HepG2 (cell line): ENCODE measurements around the gene TENM3. TPM values are rescaled to one million over a fixed set of nuclear protein-coding genes. Genes with fewer than 3 reads are reported as not detected.

ENCODE experiments used
- ATAC-seq: fragments of 200-7000 bp; cut with Tn5 transposase; 3 replicates; pipeline ENCODE4 v1.9.1; 2020; ENCODE audit warnings: mild to moderate bottlenecking, moderate library complexity
- BruUV-seq: library from RNA; stranded (reverse); fragments of 400-500 nt; replicated peaks from 2 replicates; lab custom pipeline; 2021; lab: Mats Ljungman, UMichigan
- CTCF ChIA-PET: fragments of 300-600 bp; formaldehyde crosslinking; extraction: SDS; loops from one replicate; lab custom pipeline; 2021; ENCODE audit warnings: low total read pairs, inconsistent platforms, low intra/inter-chr PET ratio; lab: Yijun Ruan, JAX
- POLR2A ChIA-PET: fragments of 350-600 bp; sonication (Branson Sonifier 250); formaldehyde crosslinking; loops from one replicate; lab custom pipeline; 2020; ENCODE audit warnings: antibody characterized with exemption, inconsistent platforms; lab: Yijun Ruan, JAX
- DNase-seq: peaks from one replicate; pipeline ENCODE4 v3.0.0-alpha.2; 2015; ENCODE audit warnings: low spot score
- FAIRE-seq: peaks from 3 replicates; lab custom pipeline; 2011; peaks lifted over from hg19 to GRCh38; lab: Jason Lieb, UNC
- H2AFZ ChIP-seq: one replicate; pipeline ENCODE4 v1.6.1; 2011; ENCODE audit warnings: low read length, inconsistent platforms
- H3K27ac ChIP-seq: fragments of 300-600 bp; 3 replicates; pipeline ENCODE4 v1.8.0; 2011; ENCODE audit warnings: mixed run types, mild to moderate bottlenecking, mixed read lengths, low read length, inconsistent platforms; ENCODE audit not compliant: insufficient read depth; ENCODE audit errors: extremely low read length
- H3K27me3 ChIP-seq, 2 experiments: fragments of 200-600 bp in 1 of 2; 2 replicates in 1 of 2; 3 replicates in 1 of 2; pipeline versions ENCODE4 v1.6.0 to v1.8.0; 2011; ENCODE audit warnings: low read length in 2 of 2, mild to moderate bottlenecking in 2 of 2, moderate library complexity in 2 of 2, inconsistent platforms in 1 of 2; ENCODE audit not compliant: insufficient read depth in 2 of 2, control insufficient read depth in 1 of 2
- H3K36me3 ChIP-seq, 2 experiments: fragments of 200-600 bp in 1 of 2; replicated peaks in 1 of 2; 2 replicates in 1 of 2; 3 replicates in 1 of 2; pipeline versions ENCODE4 v1.5.1 to v1.8.0; 2011; ENCODE audit warnings: low read length in 2 of 2, inconsistent platforms in 1 of 2; ENCODE audit not compliant: insufficient read depth in 2 of 2, control insufficient read depth in 1 of 2
- H3K4me1 ChIP-seq: 2 replicates; pipeline ENCODE4 v1.5.1; 2012; ENCODE audit warnings: low read length, inconsistent platforms; ENCODE audit not compliant: insufficient read depth
- H3K4me2 ChIP-seq: 2 replicates; pipeline ENCODE4 v1.6.0; 2011; ENCODE audit warnings: low read depth, low read length, inconsistent platforms
- H3K4me3 ChIP-seq, 3 experiments: fragments of 200-600 bp in 1 of 3; sonication (generic), shearing (Covaris generic) in 1 of 3; replicated peaks in 1 of 3; 2 replicates each; pipeline ENCODE4 v1.5.1; 2011 to 2016; ENCODE audit warnings: low read length in 3 of 3, inconsistent platforms in 2 of 3, low read depth in 2 of 3, mild to moderate bottlenecking in 2 of 3, control low read depth in 1 of 3, mixed read lengths in 1 of 3; ENCODE audit not compliant: insufficient read depth in 1 of 3
- H3K79me2 ChIP-seq: one replicate; pipeline ENCODE4 v1.6.1; 2011; ENCODE audit warnings: low read length, inconsistent platforms; ENCODE audit not compliant: insufficient read depth
- H3K9ac ChIP-seq: 2 replicates; pipeline ENCODE4 v1.6.0; 2011; ENCODE audit warnings: mild to moderate bottlenecking, low read depth, low read length, inconsistent platforms; ENCODE audit not compliant: insufficient read depth
- H3K9me3 ChIP-seq: 2 replicates; pipeline ENCODE4 v1.5.1; 2012; ENCODE audit warnings: mild to moderate bottlenecking, low read length
- H4K20me1 ChIP-seq: 2 replicates; pipeline ENCODE4 v1.6.0; 2011; ENCODE audit warnings: inconsistent platforms, mild to moderate bottlenecking, low read length, moderate library complexity; ENCODE audit not compliant: insufficient read depth
- MAF1 ChIP-seq: sonication (generic); formaldehyde crosslinking; IDR thresholded peaks from 2 replicates; pipeline ENCODE4 v1.5.0; 2020; ENCODE audit warnings: missing genetic modification reagents, borderline replicate concordance
- MIXL1 ChIP-seq: IDR thresholded peaks from 2 replicates; pipeline ENCODE4 v1.6.1; 2016
- NFRKB ChIP-seq: fragments of 450-650 bp; IDR thresholded peaks from 2 replicates; pipeline ENCODE4 v1.6.1; 2017
- ZBTB21 ChIP-seq: sonication (generic); formaldehyde crosslinking; IDR thresholded peaks from 2 replicates; pipeline ENCODE4 v1.4.0; 2020; ENCODE audit warnings: missing genetic modification reagents
- WGBS: methylation state at CpG from one replicate; pipeline ENCODE4 v1.1.6; 2017; ENCODE audit warnings: low lambda C conversion rate; 5-methylcytosine and 5-hydroxymethylcytosine counted together
- in situ Hi-C: cut with HindIII; loops from 2 replicates; pipeline ENCODE4 v1.10.0; 2017; ENCODE audit warnings: low pct_unique_long_range_greater_than_20kb; ENCODE audit not compliant: extremely low pct_ligation_motif_present
- intact Hi-C: fragments of 100-400 bp; cut with micrococcal nuclease; formaldehyde crosslinking; loops from one replicate; pipeline ENCODE4 v1.10.0; 2022; ENCODE audit not compliant: unreplicated experiment
- polyA plus RNA-seq, 8 experiments: library from polyadenylated mRNA; depleted of rRNA in 3 of 8; stranded (reverse) in 7 of 8; unstranded in 1 of 8; fragments of >200 nt; fragmentation: Illumina TruSeq in 4 of 8; extraction: Trizol in 4 of 8; gene quantifications; 2 replicates each; pipeline versions ENCODE4 v1.2.1 to v1.2.3, GENCODE V29; 2011 to 2016; ENCODE audit warnings: low read depth in 4 of 8, missing spikeins in 1 of 8, mixed read lengths in 1 of 8; ENCODE audit not compliant: insufficient read depth in 1 of 8
- total RNA-seq, 5 experiments: library from RNA; depleted of rRNA; stranded (reverse); fragments of >200 nt; fragmentation: Illumina TruSeq; extraction: Trizol; gene quantifications; 2 replicates each; pipeline ENCODE4 v1.2.3, GENCODE V29; 2016; ENCODE audit warnings: low read depth in 1 of 5
- TF ChIP-seq, protein P1 (sequence below): sonication (generic); formaldehyde crosslinking; IDR thresholded peaks from 2 replicates; pipeline ENCODE4 v1.9.0; 2021; ENCODE audit warnings: missing genetic modification reagents, borderline replicate concordance
- TF ChIP-seq, protein P2 (sequence below): sonication (generic); formaldehyde crosslinking; conservative IDR thresholded peaks from 2 replicates; pipeline ENCODE4 v1.4.0; 2020; ENCODE audit warnings: missing genetic modification reagents
- TF ChIP-seq, protein P3 (sequence below): sonication (generic); formaldehyde crosslinking; IDR thresholded peaks from 2 replicates; pipeline ENCODE4 v1.5.0; 2020; ENCODE audit warnings: mild to moderate bottlenecking, missing genetic modification reagents, borderline replicate concordance

Gene TENM3
- total and polyA plus RNA-seq, 2 of the 13 experiments (the other 11 are each of a cell fraction or from before 2014, with no cell fraction given): 0.04 TPM; not detected in 1

DNA sequence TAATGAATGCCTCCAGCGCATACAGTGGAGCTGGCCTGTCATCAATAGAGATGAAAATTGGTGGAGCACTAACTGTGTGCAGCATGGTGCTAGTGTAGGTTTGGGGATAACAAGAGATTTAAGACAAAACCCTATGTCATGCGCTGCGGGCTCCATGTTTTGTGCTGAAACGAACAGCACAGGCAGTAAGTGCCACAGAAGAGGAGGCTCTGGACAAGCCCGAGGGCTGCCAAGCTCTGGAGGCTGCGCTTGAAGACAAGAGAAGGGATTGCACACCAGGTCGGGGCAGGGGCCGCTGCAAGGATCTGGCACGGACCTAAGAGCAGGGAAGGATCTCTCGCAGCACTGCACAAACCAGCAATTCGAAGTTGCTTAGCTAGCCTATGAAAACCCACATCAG, 35.5 kb downstream of the TENM3 start (continued):
- TF ChIP-seq, protein P1, sequence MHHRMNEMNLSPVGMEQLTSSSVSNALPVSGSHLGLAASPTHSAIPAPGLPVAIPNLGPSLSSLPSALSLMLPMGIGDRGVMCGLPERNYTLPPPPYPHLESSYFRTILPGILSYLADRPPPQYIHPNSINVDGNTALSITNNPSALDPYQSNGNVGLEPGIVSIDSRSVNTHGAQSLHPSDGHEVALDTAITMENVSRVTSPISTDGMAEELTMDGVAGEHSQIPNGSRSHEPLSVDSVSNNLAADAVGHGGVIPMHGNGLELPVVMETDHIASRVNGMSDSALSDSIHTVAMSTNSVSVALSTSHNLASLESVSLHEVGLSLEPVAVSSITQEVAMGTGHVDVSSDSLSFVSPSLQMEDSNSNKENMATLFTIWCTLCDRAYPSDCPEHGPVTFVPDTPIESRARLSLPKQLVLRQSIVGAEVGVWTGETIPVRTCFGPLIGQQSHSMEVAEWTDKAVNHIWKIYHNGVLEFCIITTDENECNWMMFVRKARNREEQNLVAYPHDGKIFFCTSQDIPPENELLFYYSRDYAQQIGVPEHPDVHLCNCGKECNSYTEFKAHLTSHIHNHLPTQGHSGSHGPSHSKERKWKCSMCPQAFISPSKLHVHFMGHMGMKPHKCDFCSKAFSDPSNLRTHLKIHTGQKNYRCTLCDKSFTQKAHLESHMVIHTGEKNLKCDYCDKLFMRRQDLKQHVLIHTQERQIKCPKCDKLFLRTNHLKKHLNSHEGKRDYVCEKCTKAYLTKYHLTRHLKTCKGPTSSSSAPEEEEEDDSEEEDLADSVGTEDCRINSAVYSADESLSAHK: no peak

DNA sequence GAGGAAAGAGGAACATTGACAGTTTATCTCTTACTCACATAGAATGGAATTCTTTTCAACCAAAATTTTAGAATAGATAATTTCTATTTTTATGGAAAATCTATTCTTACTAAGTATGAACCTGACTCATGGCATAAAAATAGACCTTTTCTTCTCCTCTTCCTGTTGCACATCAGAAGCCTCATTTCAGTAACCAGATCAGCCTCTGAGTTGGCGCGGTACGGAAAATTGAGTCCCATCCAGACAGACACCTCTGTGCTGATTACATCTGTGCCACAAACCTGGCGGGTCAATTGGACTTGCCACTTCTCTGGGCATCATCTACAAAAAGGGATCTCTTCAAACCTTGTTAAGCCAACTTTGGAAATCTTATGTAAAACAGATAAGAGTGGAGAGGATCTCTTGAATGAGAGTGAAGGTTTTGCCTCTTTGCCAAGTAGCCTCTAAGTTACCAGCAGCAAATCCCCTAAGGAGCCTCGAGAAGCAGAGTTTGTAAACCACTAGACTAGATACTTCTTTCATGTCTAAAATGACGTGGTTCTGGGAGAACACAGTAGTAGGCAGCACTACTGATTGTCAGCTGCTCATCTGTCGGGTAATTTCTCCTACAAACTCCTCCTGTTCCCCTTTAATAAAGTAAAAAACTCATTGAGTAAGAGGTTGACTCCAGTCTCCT, 37.4 kb downstream of the TENM3 start:
- Histone ChIP-seq H3K4me2 (no peak overlapping the region), H3K9ac (no peak overlapping the region), H3K36me3 (no peaks in the 10 kb centered on the region), H3K4me1 (no peaks in the 10 kb centered on the region), H4K20me1 (no peaks in the 10 kb centered on the region), H3K9me3 (no peaks in the 10 kb centered on the region), H3K4me3 (no peak overlapping the region), H3K79me2 (no peaks in the 10 kb centered on the region), H3K27me3 (0 out of 5 replicates have a peak, but pooled peaks cover 0 to 3% of the 10 kb centered on the region in 2 experiments), H3K27ac (no peak overlapping the region), H2AFZ (no peak overlapping the region)
- no TSS peak for BruUV-seq
- CTCF ChIA-PET: no interaction called here
- ATAC-seq: no peak
- in situ Hi-C loops: no loop called here
- intact Hi-C loops: no loop called here
- no peak for FAIRE-seq
- WGBS: 40% methylated on average over 7 of the region's 7 CpGs
- DNase-seq: no peak
- POLR2A ChIA-PET: no interaction called here
- TF ChIP-seq, protein P2, sequence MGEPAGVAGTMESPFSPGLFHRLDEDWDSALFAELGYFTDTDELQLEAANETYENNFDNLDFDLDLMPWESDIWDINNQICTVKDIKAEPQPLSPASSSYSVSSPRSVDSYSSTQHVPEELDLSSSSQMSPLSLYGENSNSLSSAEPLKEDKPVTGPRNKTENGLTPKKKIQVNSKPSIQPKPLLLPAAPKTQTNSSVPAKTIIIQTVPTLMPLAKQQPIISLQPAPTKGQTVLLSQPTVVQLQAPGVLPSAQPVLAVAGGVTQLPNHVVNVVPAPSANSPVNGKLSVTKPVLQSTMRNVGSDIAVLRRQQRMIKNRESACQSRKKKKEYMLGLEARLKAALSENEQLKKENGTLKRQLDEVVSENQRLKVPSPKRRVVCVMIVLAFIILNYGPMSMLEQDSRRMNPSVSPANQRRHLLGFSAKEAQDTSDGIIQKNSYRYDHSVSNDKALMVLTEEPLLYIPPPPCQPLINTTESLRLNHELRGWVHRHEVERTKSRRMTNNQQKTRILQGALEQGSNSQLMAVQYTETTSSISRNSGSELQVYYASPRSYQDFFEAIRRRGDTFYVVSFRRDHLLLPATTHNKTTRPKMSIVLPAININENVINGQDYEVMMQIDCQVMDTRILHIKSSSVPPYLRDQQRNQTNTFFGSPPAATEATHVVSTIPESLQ (CRISPR knock-in tag): no peak
- TF ChIP-seq NFRKB (no peak), ZBTB21 (CRISPR knock-in tag) (no peak), MIXL1 (CRISPR knock-in tag) (no peak), MAF1 (CRISPR knock-in tag) (no peak)
- TF ChIP-seq, protein P3, sequence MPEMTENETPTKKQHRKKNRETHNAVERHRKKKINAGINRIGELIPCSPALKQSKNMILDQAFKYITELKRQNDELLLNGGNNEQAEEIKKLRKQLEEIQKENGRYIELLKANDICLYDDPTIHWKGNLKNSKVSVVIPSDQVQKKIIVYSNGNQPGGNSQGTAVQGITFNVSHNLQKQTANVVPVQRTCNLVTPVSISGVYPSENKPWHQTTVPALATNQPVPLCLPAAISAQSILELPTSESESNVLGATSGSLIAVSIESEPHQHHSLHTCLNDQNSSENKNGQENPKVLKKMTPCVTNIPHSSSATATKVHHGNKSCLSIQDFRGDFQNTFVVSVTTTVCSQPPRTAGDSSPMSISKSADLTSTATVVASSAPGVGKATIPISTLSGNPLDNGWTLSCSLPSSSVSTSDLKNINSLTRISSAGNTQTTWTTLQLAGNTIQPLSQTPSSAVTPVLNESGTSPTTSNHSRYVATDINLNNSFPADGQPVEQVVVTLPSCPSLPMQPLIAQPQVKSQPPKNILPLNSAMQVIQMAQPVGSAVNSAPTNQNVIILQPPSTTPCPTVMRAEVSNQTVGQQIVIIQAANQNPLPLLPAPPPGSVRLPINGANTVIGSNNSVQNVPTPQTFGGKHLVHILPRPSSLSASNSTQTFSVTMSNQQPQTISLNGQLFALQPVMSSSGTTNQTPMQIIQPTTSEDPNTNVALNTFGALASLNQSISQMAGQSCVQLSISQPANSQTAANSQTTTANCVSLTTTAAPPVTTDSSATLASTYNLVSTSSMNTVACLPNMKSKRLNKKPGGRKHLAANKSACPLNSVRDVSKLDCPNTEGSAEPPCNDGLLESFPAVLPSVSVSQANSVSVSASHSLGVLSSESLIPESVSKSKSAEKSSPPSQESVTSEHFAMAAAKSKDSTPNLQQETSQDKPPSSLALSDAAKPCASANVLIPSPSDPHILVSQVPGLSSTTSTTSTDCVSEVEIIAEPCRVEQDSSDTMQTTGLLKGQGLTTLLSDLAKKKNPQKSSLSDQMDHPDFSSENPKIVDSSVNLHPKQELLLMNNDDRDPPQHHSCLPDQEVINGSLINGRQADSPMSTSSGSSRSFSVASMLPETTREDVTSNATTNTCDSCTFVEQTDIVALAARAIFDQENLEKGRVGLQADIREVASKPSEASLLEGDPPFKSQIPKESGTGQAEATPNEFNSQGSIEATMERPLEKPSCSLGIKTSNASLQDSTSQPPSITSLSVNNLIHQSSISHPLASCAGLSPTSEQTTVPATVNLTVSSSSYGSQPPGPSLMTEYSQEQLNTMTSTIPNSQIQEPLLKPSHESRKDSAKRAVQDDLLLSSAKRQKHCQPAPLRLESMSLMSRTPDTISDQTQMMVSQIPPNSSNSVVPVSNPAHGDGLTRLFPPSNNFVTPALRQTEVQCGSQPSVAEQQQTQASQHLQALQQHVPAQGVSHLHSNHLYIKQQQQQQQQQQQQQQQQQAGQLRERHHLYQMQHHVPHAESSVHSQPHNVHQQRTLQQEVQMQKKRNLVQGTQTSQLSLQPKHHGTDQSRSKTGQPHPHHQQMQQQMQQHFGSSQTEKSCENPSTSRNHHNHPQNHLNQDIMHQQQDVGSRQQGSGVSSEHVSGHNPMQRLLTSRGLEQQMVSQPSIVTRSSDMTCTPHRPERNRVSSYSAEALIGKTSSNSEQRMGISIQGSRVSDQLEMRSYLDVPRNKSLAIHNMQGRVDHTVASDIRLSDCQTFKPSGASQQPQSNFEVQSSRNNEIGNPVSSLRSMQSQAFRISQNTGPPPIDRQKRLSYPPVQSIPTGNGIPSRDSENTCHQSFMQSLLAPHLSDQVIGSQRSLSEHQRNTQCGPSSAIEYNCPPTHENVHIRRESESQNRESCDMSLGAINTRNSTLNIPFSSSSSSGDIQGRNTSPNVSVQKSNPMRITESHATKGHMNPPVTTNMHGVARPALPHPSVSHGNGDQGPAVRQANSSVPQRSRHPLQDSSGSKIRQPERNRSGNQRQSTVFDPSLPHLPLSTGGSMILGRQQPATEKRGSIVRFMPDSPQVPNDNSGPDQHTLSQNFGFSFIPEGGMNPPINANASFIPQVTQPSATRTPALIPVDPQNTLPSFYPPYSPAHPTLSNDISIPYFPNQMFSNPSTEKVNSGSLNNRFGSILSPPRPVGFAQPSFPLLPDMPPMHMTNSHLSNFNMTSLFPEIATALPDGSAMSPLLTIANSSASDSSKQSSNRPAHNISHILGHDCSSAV: no peak
